Stimulated activated CD4-positive, alpha-beta T cell treated with anti-CD3 and anti-CD28 coated beads, Interleukin-12 subunit alpha, Interleukin-12 subunit beta, amount 100 ng/mL, for 4 hours (primary cell): ENCODE data around the gene PAPOLB.

Source experiments
- DNase-seq: peaks from one replicate; pipeline ENCODE4 v3.0.0-alpha.2; 2020

The PAPOLB gene

DNA sequence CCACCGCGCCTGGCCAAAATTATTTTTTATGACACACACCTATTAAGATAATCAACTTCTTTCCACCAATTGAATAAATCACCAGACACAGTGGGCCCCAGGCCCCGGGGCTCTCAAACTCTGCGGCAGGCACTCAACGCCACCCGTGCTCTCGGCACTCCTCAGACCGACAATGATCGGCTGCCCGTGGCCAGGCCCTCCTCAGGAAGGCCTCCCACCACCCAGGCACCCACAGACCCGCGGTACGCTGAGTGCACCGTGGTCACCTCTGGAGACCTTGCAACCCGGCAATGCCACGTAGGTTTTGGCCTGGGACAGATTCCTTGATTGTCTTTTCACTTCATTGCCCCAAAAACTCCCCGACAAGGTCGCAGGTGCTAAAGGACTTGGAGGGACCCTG is 14.8 kb upstream of the PAPOLB start:
- DNase-seq, result no peak

DNA sequence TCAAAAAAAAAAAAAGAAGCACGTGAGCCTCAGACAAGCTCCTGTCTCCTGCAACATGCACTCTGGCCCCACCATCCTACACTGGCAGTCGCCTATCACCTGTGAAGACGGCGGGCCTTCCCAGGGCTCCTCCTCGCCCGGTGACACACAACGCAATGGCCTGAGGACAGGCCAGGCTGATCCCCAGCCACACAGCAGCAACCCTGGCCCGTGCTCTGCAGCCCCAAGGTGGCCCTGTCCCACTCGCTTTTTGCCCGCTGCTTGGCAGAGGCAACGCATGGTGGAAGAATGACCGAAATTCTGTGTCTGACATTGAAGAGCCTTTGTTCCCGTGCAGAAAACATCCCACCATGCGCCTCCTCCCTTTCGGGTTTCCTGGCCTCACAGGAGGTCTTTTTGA is 13.6 kb upstream of the PAPOLB start:
- no peak for DNase-seq

DNA sequence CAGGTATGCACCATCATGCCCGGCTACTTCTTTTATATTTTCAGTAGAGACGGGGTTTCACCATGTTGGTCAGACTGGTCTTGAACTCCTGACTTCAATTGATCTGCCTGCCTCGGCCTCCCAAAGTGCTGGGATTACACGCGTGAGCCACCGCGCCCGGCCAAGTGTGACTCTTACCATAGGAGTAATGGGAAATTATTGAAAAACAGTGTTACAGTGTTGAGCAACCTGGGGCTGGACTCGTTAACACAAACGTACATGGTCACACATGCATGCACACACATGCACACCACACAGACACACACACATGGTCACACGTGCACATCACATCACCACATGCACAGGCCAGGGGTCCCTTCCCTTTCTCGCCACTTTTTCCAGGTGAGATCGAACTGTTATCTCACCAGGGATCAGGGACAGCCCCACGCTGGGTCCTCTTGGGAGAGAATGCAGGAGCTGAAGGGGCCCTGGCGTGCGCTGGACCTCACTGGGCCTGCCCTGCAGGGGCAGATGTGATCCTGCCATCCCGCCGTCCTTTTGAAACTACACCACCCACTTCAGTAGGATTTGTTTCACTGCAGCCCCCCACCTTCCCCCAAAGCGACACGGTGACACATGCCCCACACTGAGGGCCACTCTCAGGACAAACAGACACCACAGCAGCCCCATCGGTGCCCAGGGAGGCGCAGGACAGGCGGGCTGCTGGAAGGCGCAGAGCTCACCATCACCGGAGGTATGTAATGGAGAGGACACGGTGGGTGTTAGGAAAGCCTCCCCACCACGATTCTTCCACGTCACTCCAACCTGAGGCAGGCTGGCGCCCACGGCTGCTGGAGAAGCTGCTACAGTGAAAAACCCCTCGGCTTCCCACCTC is 11.5 kb upstream of the PAPOLB start:
- no peak for DNase-seq

DNA sequence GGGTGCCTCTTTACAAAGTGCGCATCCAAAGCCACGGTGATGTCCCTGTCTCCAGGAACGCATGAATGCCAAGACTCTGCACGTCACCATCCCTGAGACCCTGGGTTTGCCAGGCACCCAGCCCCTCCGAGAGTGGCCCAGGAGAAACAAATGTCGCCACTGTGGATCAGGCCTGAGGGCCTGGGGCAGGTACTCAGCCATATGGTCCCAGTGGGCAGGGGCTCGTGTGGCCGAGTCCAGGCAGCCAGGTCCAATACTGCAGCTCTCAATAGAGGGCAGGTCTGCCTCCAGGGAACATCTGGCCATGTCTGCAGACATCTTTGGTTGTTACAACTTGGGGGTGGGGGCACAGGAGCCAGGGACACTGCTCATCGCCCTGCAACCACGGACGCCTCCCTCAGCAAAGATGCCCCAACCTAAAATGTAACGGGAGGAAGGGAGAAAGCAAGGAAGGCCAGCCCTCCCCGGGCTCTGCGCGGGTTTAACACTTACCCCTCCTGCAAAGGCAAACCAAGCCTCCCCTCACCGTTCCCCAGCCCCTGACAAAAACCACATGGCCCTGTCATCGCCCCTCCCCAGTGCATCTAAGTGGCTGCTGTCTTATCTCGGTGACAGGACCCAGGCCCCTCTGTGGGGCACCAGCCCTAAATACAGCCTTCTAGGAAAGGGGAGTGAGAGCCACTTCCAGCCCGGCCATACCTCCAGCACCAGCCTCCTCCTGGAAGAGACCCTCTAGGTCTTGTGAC is 10.3 kb upstream of the PAPOLB start:
- no peak for DNase-seq

DNA sequence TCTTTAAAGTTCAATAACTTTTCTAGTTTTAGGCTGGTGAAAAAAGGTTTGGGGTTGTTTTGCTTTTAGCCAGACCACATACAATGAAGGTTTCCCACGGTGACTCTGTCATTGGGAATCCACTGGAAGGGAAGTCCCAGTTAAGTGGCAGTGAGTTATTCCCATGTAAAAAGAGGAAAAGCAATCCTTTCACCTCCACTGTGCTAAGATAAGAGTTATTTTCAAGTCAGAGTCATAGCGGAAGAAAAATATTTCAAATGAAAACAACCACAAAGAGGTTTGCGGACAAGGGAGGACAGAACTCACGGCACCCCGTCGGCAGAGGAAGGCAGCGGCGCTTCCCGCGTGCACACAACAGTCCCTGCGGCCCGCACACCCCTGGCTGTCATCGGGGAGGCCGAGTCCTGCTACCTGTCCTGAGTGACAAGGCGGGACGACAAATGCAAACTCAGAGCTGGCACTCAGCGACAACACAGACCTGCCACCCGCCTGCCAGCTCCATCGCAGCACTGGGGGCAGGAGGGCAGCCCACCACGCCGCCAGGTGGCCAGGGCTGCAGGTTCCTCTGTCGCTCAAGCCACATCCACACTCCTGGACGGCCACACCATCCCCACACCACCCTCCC is 9.3 kb upstream of the PAPOLB start:
- no peak for DNase-seq

DNA sequence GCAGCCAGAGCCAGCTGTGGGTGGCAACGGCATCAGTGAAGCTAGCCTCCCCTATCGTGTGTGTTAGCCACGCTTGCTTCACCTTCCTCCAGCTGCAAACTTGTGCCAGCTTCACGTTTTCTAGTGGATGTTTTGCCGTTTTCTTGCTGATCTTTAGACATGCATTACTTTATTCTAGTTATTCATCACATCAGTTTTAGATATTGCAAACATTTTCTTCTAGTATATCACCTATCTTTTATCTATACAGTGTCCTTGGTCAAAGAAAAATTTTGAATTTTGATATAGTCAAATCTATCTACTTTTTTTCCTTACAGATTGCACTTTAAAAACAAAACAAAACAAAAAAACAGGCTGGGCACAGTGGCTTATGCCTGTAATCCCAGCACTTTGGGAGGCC is 6.7 kb upstream of the PAPOLB start:
- DNase-seq, result no peak

DNA sequence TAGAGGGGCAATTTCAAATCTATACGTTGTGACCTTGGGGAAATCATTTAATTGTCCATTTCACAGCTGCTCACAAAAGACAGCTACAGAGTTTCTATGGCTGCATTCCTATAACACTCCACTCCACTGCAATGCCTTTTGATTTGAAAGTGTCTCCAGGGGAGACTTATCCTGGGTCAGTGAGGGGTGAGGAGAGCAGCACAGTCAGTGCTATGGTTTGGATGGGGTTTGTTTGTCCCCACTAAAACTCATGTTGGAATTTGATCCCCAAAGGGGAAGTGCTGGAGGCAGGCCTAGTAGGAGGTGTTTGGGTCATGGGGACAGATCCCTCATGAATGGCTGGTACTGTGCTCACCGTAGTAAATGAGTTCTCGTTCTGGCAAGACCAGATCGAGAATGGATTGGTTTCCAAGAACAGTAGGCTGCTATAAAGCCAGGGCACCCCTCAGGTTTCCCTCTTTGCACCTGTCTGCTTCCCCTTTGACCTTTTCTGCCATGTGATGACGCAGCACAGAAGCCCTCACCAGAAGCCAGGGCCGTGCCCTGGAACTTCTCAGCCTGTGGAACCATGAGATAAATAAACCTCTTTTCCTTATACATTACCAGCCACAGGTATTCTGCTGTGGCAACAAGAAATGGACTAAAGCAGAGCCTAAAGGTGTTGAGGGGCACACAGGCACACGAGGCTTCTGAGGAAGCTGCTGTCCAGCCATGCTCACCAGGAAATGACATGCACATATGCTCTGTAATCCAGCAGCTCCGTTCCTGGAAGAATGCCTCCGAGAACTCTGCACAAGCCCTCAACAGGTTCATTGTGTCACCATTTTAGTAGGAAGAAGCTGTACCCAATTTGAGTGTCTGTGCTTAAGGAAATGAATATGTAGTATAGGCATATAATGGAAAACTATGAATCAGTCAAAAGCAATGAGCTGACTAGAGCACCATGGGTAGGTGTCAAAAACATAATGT is 5.0 kb upstream of the PAPOLB start:
- no peak for DNase-seq

DNA sequence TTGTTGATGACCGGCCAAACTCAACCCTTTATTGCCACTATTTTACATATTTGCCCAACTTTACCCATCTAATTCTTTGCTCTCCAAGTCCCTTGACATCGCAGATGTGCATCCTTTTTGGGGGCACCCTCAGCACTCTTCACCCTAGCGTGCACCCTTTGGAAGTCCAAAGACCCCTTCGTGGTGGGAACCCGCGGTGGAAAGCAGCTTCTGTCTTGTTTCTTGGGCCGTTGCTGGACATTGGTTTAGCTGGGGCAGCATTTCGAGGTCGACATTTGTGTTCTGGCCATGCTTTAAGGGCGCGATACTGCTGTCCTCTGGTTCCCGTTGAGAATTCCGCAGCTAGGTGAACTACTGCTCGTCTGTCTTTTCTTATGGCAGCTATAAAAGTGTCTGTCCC is 326 bp upstream of the PAPOLB start:
- DNase-seq, result no peak

DNA sequence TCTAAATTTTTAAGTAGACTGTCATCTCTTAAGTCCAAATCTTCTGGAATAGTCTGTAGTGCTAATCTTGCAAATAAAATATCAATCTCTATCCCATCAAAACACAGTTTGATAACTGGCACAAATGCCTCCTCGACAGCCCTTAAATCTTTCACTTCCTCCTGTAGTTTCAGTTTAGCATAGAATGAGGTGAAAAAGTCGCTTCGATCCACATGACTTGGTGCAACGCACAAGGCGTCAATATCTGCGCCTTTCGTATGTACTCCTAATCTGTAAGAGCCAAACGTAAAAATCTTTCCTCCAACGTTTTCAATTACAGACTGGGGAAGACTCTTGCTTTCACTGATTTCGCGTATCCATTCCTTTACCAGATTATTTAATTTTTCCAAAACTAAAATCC is 603 bp downstream of the PAPOLB start:
- DNase-seq, result no peak

DNA sequence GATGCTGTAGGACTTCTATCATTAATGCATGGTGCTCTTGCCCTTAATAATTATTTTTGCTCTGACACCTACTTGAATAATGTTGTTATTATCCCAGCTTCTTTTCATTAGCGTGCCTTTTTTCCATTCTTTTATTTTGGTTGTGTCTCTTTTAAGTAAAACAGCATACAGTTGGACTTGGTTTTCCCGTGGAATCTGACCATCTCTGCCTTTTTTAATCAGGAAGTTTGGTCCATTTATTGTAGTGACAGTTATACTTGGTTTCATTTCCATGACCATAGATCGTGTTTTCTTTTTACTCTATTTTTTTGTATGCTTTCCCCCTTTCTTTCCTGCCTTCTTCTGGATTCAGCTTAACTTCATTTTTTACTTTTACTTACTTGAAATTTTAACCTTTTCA is 4.6 kb downstream of the PAPOLB start:
- DNase-seq, result no peak

DNA sequence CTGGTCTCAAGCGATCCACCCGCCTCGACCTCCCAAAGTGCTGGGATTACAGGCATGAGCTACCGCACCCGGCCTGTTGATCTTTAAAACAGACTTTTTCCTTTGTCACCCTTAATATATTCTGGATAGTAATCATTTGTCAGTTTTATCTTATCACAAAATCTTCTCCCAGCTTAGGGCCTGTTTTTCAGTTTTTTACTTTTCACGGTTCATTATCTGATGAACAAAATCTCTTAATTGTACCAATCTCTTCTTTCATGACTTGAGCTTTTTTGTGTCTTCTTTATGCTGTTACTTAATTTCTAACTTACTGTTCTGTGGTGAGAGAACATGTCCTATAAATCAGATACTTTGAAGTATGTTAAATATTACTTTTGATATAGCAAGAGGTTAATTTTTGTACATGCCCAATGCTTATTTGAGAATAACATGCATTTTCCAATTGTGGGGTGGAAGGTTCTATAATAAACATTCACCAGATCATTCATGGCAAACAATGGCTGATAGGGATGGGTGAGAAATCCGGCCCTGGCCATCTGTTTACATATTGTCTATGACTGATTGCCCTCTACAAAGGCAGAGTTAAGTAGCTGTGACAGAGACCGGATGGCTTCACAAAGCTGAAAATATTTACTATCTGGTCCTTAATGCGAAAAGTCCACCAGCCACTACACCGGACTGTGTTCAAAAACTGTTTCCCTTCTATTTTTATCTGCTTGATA is 5.3 kb downstream of the PAPOLB start:
- no peak for DNase-seq

DNA sequence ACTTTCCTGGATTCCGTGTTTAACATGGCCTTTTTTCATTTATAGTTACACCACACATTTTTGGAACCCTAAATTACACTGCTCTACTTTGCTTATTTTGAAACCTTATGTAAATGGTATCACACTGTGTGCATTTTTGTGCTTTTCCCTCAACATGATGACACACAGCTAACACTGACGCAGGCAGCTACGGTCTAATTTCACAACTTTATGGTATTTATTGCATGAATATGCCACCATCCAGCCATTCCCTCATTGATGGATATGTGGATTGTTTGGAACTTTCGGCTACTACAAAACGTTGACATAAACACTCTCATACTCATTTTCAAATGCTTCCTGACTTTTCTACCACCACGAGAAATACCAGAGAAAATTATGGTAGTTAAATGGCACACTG is 6.9 kb downstream of the PAPOLB start:
- no peak for DNase-seq

DNA sequence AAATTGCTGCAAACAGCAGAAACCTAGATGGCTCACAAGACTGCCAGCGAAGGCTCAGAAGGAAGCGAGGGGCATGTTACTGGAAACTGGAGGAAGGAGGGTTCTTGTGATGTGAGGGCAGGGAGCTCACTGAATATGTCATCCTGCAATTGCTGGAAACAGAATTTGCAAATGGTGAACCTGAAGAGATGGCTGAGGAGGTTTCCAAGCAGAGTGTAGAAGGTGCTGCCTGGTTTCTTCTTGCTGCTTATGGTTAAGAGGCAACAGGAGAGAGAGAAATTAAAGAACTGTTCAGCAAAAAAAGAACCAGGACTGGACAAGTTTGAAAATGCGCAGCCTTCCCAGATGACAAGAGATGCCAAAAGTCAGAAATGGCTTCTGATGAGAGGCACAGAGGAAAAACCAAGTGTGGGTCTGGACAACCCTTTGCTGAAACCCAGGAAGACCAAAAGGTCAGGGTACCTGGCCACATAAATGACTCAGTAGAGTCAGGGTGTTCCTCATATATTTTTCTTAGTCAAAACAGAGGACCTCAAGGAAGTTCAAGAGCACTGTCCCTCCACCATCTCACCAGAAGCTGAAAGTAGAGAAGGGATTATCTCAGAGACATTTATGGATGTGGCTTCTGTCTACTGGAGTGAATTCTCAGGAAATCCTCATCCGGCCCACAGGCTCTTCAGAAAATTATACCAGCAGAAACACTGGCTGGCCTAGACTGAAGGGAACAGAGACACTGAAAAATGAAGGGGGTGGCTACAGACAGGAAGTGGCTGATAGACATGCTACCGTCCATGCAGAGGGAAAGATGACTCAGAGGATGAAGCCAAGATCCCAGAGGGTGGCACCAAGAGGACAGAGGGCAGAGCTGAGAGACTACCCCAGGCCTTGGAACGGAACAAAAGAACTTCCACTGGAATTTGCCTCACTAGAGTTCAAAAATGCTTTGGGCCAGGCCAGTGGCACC is 10.1 kb downstream of the PAPOLB start:
- DNase-seq, result no peak

DNA sequence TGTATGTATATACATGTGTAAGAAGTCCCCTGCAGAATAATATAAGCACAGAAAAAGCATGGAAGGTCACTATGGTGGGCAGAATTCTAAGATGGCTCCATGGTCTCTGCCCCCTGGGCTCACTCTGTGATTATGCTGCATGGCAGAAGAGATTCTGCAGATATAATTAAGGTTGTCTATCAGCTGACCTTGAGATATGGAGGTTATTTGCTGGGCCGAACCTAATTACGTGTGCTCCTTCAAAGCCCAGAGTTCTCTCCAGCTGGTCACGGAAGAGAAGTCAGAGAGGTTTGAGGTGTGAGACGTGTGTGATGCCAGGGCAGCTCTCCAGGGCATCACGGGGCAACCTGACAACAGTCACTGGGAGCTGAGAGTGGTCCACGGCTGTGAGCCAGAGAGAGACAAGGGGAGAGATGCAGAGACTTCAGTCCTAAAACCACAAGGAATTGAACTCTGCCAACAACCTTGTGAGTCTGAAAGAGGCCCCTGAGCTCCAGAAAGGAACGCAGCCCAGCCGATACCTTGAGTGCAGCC is 11.5 kb downstream of the PAPOLB start:
- DNase-seq, result no peak

DNA sequence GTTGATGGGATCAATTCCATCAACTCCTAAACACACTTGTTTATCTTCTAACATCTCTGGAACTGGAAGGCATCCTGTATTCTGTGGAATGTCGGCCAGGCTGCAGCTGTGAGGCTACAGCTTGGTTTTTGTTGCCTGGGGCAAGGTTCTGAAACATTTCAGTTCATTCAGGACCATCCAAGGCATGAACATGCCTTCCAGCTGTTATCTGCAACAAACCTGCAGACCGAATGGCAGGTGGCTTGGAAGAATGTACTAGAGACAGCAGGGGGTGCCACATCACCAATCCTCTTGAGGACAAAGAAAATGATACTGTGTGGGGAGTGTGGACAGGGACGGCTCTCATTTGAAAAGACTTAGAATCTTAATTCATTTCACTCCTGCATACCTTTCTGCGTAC is 12.4 kb downstream of the PAPOLB start:
- DNase-seq, result no peak

DNA sequence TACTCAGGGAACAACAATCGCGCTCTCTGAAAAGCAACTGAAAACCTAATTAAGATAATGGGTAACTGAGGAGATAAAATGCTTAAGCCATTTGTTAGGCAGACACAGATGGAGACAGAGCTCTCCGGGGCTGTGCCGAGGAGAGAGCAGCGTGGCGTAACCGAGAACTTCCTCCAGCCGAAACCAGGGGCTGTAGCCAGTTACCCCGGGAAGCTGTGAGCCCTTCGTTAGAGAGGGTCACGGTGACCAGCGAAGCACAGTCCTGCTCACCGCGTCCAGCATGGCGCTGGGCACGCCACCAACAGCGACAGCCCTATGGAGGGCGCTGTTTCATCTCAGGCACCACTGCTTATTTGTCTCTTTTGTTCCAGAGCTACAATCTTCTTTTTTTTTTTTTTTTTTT is 16.1 kb downstream of the PAPOLB start:
- DNase-seq, result no peak

DNA sequence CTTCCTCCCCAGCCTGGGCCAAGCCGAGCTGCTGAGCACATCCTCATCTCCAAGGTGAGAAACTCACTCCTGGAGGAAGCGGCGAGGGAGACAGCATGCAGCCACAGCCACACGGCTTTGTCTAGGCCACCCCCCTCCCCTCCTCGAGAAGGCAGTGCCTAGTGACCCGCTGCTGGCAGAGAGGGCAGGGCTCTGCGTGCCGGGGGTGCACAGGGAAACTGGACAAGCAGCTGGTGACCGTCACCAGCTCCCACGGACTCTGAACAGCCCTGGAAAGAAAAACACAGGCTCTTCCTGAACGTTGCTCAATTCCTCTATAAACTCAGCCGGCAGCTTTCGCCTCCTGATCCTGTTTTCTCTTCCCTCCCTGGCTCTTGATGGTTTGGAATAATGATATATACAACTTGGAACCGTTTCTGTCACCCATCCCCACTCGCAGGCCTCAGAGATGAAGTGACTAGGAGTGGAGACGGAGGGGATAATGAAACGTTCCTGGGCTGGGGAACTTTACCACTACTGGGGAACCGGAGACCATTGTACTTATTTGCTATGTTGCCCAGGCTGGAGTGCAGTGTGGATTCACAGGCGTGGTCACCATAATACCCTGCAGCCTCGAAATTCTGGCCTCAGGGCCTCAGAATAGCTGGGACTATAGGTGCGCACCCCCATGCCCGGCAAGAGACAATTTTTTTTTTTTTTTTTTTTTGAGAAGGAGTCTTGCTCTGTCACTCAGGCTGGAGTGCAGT is 19.3 kb downstream of the PAPOLB start:
- DNase-seq, result no peak

DNA sequence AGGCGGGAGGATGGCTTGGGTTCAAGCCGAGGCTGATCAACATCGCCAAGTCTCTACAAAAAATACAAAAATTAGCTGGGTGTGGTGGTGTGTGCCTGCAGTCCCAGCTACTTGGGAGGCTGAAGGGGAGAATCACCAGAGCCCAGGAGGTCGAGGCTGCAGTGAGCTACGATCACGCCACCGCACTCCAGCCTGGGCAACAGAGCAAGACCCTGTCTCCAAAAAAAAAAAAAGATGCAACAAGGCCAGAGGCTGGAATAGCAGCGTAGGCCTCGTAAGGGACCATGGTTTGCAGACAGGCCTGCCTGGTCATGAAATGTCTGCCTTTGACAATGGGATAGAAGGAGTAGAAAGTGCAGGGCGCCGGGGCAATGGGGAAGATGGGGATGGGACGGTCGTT is 20.0 kb downstream of the PAPOLB start:
- no peak for DNase-seq

DNA sequence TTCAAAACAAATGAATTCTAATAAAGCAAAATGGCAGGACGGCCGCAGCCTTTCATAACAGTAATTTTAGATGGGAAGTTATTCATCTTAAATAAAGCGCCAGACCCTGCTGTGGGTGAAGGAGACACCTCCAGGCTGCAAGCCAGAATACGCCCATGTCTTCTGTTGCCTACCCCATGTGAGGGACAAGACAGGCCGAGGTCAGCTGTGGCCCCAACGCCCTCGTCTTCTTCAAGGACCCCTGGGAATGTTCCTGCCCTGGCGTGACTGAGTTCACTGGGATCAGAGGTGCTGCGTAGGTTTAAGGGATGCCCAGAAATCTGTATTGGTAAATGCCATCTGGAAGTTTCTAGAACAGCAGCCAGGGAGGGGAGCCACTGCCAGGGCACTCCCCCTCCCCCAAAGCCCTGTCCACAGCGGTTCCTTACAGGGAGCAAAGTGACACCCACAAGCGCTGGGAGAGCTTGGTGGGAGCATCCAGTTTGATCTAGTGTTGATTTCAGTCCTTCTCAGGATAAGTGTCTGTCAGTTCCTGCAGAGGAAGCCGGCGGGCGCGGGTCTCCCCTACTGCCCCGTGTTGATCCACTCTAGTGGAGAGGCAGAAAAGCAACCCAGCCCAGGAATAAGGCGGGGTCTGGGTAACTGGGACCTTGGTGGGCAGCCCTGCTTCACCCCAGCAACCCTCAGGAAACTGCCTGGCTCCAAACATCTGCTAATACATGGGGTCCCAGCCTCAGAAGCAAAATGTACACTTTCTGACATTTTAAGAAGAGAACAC is 20.6 kb downstream of the PAPOLB start:
- DNase-seq, result no peak
